OCI-M2 (cell line): ENCODE data around the gene PSME1.
"Not testable (repeated sequence)": the region's sequence is repeated elsewhere in the genome, so short reads cannot be mapped to it uniquely, and the experiment has no call there.

ENCODE experiments used
- DNase-seq: peaks from one replicate; lab custom pipeline; 2025; ENCODE audit not compliant: unreplicated experiment; lab: John Stamatoyannopoulos, UW

Gene PSME1

GRCh38 chr14:24103451-24103850 lies 32.5 kb upstream of the PSME1 start:
- no peak for DNase-seq

- not testable (repeated sequence) for DNase-seq
Observed at GRCh38 chr14:24105609-24106239, 30.3 kb upstream of the PSME1 start.

- DNase-seq = no peak
Observed at GRCh38 chr14:24106672-24107271, 29.2 kb upstream of the PSME1 start.

- no peak for DNase-seq
Observed at GRCh38 chr14:24108336-24108874, 27.6 kb upstream of the PSME1 start.

- no peak for DNase-seq
Observed at GRCh38 chr14:24110060-24110459, 25.9 kb upstream of the PSME1 start.

GRCh38 chr14:24110523-24110922 lies 25.5 kb upstream of the PSME1 start:
- DNase-seq = no peak

GRCh38 chr14:24113379-24113800 lies 22.6 kb upstream of the PSME1 start:
- DNase-seq = no peak

- DNase-seq = peak; percentile 85
Observed at GRCh38 chr14:24113801-24114531, 22.0 kb upstream of the PSME1 start.

GRCh38 chr14:24114532-24115421 lies 21.2 kb upstream of the PSME1 start, which contains the start of the genes DCAF11 and NRL:
Gene DCAF11 (plus strand): TSS chr14:24114777. CDS start chr14:24115595, 818 bp downstream.
Gene NRL (minus strand): TSS chr14:24114949. CDS start chr14:24082848, 32,101 bp downstream.
- DNase-seq = peak; percentile 96

- DNase-seq = no peak
Observed at GRCh38 chr14:24115422-24116127, 20.4 kb upstream of the PSME1 start.

GRCh38 chr14:24116128-24116814 lies 19.7 kb upstream of the PSME1 start:
- no peak for DNase-seq

- no peak for DNase-seq
Observed at GRCh38 chr14:24117179-24117578, 18.8 kb upstream of the PSME1 start.

GRCh38 chr14:24119691-24120090 lies 16.3 kb upstream of the PSME1 start:
- no peak for DNase-seq

GRCh38 chr14:24121210-24121609 lies 14.8 kb upstream of the PSME1 start:
- DNase-seq = no peak

- no peak for DNase-seq
Observed at GRCh38 chr14:24122416-24122815, 13.6 kb upstream of the PSME1 start.

- DNase-seq = no peak
Observed at GRCh38 chr14:24122898-24123297, 13.1 kb upstream of the PSME1 start.

- no peak for DNase-seq
Observed at GRCh38 chr14:24123424-24124417, 12.3 kb upstream of the PSME1 start.

- DNase-seq = no peak
Observed at GRCh38 chr14:24126939-24127338, 9.1 kb upstream of the PSME1 start.
